Endothelial cell of umbilical vein (primary cell): Measurements from ENCODE around the gene ADI1. TPM values are rescaled to one million over a fixed set of nuclear protein-coding genes. Genes with fewer than 3 reads are reported as not detected.

Source experiments
- BruUV-seq: library from RNA; stranded (reverse); fragments of 400-500 nt; replicated peaks from 2 replicates; lab custom pipeline; 2021; lab: Mats Ljungman, UMichigan
- CTCF ChIA-PET: fragments of 300-600, 350-600 bp; sonication (Branson Sonifier 250); formaldehyde crosslinking; loops from one replicate; lab custom pipeline; 2021; ENCODE audit warnings: antibody characterized with exemption, inconsistent platforms; lab: Charles Lee
- POLR2A ChIA-PET: fragments of 300-600, 350-600 bp; sonication (Branson Sonifier 250); formaldehyde crosslinking; loops from one replicate; lab custom pipeline; 2021; ENCODE audit warnings: antibody characterized with exemption, inconsistent platforms; lab: Charles Lee
- DNase-seq: peaks from one replicate; pipeline ENCODE4 v3.0.0-alpha.2; 2011; ENCODE audit warnings: low read depth, low spot score
- FAIRE-seq: peaks from 2 replicates; lab custom pipeline; 2011; peaks lifted over from hg19 to GRCh38; lab: Jason Lieb, UNC
- H2AFZ ChIP-seq: 2 replicates; pipeline ENCODE4 v1.6.0; 2012; ENCODE audit warnings: low read depth, low read length, control low read depth, inconsistent platforms
- H3K27ac ChIP-seq: 2 replicates; pipeline ENCODE4 v1.5.1; 2011; ENCODE audit warnings: low read depth, mild to moderate bottlenecking, control low read depth, low read length, moderate library complexity; ENCODE audit not compliant: insufficient read depth
- H3K27me3 ChIP-seq, 2 experiments: 2 replicates each; pipeline versions ENCODE4 v1.6.0 to v1.6.1; 2011; ENCODE audit warnings: low read length in 2 of 2, mixed read lengths in 1 of 2; ENCODE audit not compliant: control insufficient read depth in 2 of 2, insufficient read depth in 2 of 2
- H3K36me3 ChIP-seq, 2 experiments: 2 replicates in 1 of 2; 3 replicates in 1 of 2; pipeline ENCODE4 v1.5.1; 2011; ENCODE audit warnings: low read length in 2 of 2, mild to moderate bottlenecking in 1 of 2, moderate library complexity in 1 of 2; ENCODE audit not compliant: control insufficient read depth in 2 of 2, insufficient read depth in 2 of 2; ENCODE audit errors: extremely low read depth in 1 of 2
- H3K4me1 ChIP-seq: 3 replicates; pipeline ENCODE4 v1.5.1; 2011; ENCODE audit warnings: mild to moderate bottlenecking, low read length; ENCODE audit not compliant: control insufficient read depth, insufficient read depth; ENCODE audit errors: extremely low read depth
- H3K4me2 ChIP-seq: 2 replicates; pipeline ENCODE4 v1.6.1; 2011; ENCODE audit warnings: low read length, control low read depth, mixed read lengths; ENCODE audit not compliant: insufficient read depth
- H3K4me3 ChIP-seq, 3 experiments: fragments of 200-600 bp in 1 of 3; sonication (generic), shearing (Covaris generic) in 1 of 3; replicated peaks in 1 of 3; 2 replicates each; pipeline ENCODE4 v1.5.1; 2011 to 2016; ENCODE audit warnings: control low read depth in 3 of 3, low read length in 3 of 3, mild to moderate bottlenecking in 2 of 3, inconsistent platforms in 1 of 3, low read depth in 1 of 3, moderate library complexity in 1 of 3; ENCODE audit not compliant: insufficient read depth in 1 of 3
- H3K79me2 ChIP-seq: 2 replicates; pipeline ENCODE4 v1.6.0; 2012; ENCODE audit warnings: low read length, inconsistent platforms; ENCODE audit not compliant: control insufficient read depth, insufficient read depth
- H3K9ac ChIP-seq: replicated peaks from 2 replicates; pipeline ENCODE3; 2011; ENCODE audit warnings: low read length, control low read depth; ENCODE audit not compliant: insufficient read depth; ENCODE audit errors: extremely low read depth
- H3K9me1 ChIP-seq: replicated peaks from 3 replicates; pipeline ENCODE4 v1.6.0; 2011; ENCODE audit warnings: mild to moderate bottlenecking, low read length; ENCODE audit not compliant: control insufficient read depth, insufficient read depth; ENCODE audit errors: extremely low read depth
- H3K9me3 ChIP-seq: replicated peaks from 2 replicates; pipeline ENCODE4 v1.5.1; 2012; ENCODE audit warnings: low read length, inconsistent platforms; ENCODE audit not compliant: control insufficient read depth, insufficient read depth
- H4K20me1 ChIP-seq: replicated peaks from 2 replicates; pipeline ENCODE3; 2011; ENCODE audit warnings: mild to moderate bottlenecking, low read length; ENCODE audit not compliant: control insufficient read depth, insufficient read depth; ENCODE audit errors: extremely low read depth
- CTCF ChIP-seq, 2 donors: IDR thresholded peaks; 1 replicate in 1 of 2; 2 replicates in 1 of 2; pipeline ENCODE4 v1.5.1; 2011; ENCODE audit warnings: low read length in 2 of 2, mild to moderate bottlenecking in 2 of 2, moderate library complexity in 2 of 2, control low read depth in 1 of 2, inconsistent platforms in 1 of 2, low read depth in 1 of 2; ENCODE audit not compliant: insufficient read depth in 1 of 2; ENCODE audit errors: extremely low read depth in 1 of 2
- EZH2 ChIP-seq: IDR thresholded peaks from 2 replicates; pipeline ENCODE4 v1.6.1; 2012; ENCODE audit warnings: borderline replicate concordance, low read depth, mild to moderate bottlenecking, moderate library complexity, low read length, inconsistent platforms; ENCODE audit not compliant: severe bottlenecking
- FOS ChIP-seq: IDR thresholded peaks from 2 replicates; pipeline ENCODE4 v1.6.1; 2011; ENCODE audit warnings: mild to moderate bottlenecking, low read length, moderate library complexity, borderline replicate concordance; ENCODE audit not compliant: insufficient read depth
- GATA2 ChIP-seq: IDR thresholded peaks from 2 replicates; pipeline ENCODE4 v1.7.0; 2011; ENCODE audit warnings: low read depth, mild to moderate bottlenecking, moderate library complexity, mixed read lengths, low read length; ENCODE audit not compliant: insufficient read length, insufficient read depth
- JUN ChIP-seq: IDR thresholded peaks from 2 replicates; pipeline ENCODE4 v1.6.1; 2011; ENCODE audit warnings: borderline replicate concordance, low read depth; ENCODE audit not compliant: insufficient read length, insufficient read depth
- MAX ChIP-seq: IDR thresholded peaks from 2 replicates; pipeline ENCODE4 v1.6.1; 2011; ENCODE audit not compliant: insufficient read depth, insufficient read length
- MYC ChIP-seq: IDR thresholded peaks from one replicate; pipeline ENCODE4 v1.6.1; 2011; ENCODE audit warnings: mild to moderate bottlenecking, low read depth, low read length
- POLR2A ChIP-seq: IDR thresholded peaks from 2 replicates; pipeline ENCODE4 v1.6.1; 2012; ENCODE audit warnings: low read depth, mild to moderate bottlenecking, control low read depth, low read length
- POLR2AphosphoS5 ChIP-seq: IDR thresholded peaks from 2 replicates; pipeline ENCODE4 v1.6.1; 2012; ENCODE audit warnings: low read depth, mild to moderate bottlenecking, control low read depth, low read length, moderate library complexity; ENCODE audit not compliant: insufficient read depth
- dilution Hi-C: fragments of 300-500 bp; cut with MboI; formaldehyde crosslinking; loops from one replicate; pipeline ENCODE4 v1.15.0; 2019; ENCODE audit warnings: low sequenced_read_pairs; ENCODE audit not compliant: extremely low pct_ligation_motif_present
- intact Hi-C: fragments of 100-400 bp; cut with micrococcal nuclease; formaldehyde crosslinking; loops from one replicate; pipeline ENCODE4 v1.10.0; 2022
- polyA plus RNA-seq, 4 experiments: library from polyadenylated mRNA; depleted of rRNA in 3 of 4; stranded (reverse) in 3 of 4; unstranded in 1 of 4; fragments of >200 nt; gene quantifications; 2 replicates each; pipeline versions ENCODE4 v1.2.1 to v1.2.3, GENCODE V29; 2011 to 2012; ENCODE audit warnings: missing spikeins in 1 of 4
- total RNA-seq: library from RNA; stranded (reverse); gene quantifications from 2 replicates; pipeline ENCODE4 v1.2.3, GENCODE V29; 2021

Gene ADI1
- total and polyA plus RNA-seq, 2 donors (not counting 3 experiments of a cell fraction or from before 2014, with no cell fraction given), result 38.6 to 49.7 TPM

- CTCF ChIA-PET, result interaction anchor here (1.5 kb wide), 1 partner anchor 53 kb away, joined by 4 read pairs; no protein-coding TSS in a partner anchor
- TF ChIP-seq GATA2, result no peak
- no peak for TF ChIP-seq MYC
- TF ChIP-seq FOS, result no peak
- no peak for TF ChIP-seq CTCF (IDR thresholded peaks at IDR 0.05; ENCODE audit: extremely low read depth in 1 of 2, insufficient read depth in 1 of 2, low read depth in 1 of 2, low read length in 2 of 2)
- no peak for TF ChIP-seq POLR2A
- no peak for TF ChIP-seq POLR2AphosphoS5
- TF ChIP-seq JUN, result no peak
- no peak for TF ChIP-seq EZH2
- TF ChIP-seq MAX, result no peak
- Histone ChIP-seq H3K9me3 (no peaks in the 10 kb centered on the region), H3K4me3 (no peak overlapping the region), H2AFZ (no peak overlapping the region), H3K79me2 (no peaks in the 10 kb centered on the region), H3K4me1 (no peaks in the 10 kb centered on the region), H3K4me2 (no peak overlapping the region), H3K9me1 (no peaks in the 10 kb centered on the region), H3K27ac (no peak overlapping the region), H3K27me3 (no peaks in the 10 kb centered on the region), H3K36me3 (peaks cover 0 to 14% of the 10 kb centered on the region in 2 experiments), H3K9ac (no peak overlapping the region), H4K20me1 (no peaks in the 10 kb centered on the region)
- no TSS peak for BruUV-seq
- FAIRE-seq, result no peak
- DNase-seq, result no peak
- dilution Hi-C loops (no loop called here), intact Hi-C loops (loop anchor here (5.0 kb wide), 1 partner anchor 60 kb away; no protein-coding TSS in a partner anchor)
- POLR2A ChIA-PET, result no interaction called here
These were observed 42.4 kb downstream of the ADI1 start for GRCh38 chr2:3476985-3477327.
